Vagina (tissue), 2 donors: ENCODE data around the gene AGBL4.

Source experiments
- POLR2A ChIP-seq, 2 donors: fragments of 450-650 bp; IDR thresholded peaks; one replicate each; pipeline ENCODE4 v1.6.1; 2017; ENCODE audit warnings: antibody characterized with exemption in 2 of 2, mild to moderate bottlenecking in 2 of 2, moderate library complexity in 2 of 2
- TF ChIP-seq, protein P1 (sequence below), 3 experiments: fragments of 450-650 bp in 2 of 3; fragments of 200-600 bp in 1 of 3; sonication (generic) in 1 of 3; IDR thresholded peaks; one replicate each; pipeline ENCODE4 v1.5.1; 2017 to 2019; ENCODE audit warnings: antibody characterized with exemption in 3 of 3, mild to moderate bottlenecking in 2 of 3, moderate library complexity in 2 of 3

DNA sequence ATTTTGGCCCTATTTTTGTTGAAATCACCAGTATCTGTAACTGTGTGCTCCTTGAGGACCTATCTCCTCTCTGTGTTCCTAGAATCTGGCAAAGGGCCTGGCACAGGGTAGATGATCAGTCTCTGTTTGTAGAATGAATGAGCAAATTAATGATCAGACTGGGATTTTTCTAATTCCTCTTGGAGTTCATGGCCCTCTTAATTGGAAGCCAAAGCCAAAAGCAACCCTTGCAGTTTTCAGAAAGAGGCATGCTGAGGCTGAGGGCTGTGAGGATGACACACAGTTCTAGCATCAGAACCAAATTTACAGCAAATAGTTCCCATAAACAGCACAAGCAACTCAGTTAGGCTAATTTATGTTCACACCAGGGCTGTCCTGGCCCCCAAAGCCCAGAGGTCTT, 1136.0 kb downstream of the AGBL4 start:
- no peak for TF ChIP-seq POLR2A (IDR thresholded peaks at IDR 0.05)
- TF ChIP-seq, protein P1, sequence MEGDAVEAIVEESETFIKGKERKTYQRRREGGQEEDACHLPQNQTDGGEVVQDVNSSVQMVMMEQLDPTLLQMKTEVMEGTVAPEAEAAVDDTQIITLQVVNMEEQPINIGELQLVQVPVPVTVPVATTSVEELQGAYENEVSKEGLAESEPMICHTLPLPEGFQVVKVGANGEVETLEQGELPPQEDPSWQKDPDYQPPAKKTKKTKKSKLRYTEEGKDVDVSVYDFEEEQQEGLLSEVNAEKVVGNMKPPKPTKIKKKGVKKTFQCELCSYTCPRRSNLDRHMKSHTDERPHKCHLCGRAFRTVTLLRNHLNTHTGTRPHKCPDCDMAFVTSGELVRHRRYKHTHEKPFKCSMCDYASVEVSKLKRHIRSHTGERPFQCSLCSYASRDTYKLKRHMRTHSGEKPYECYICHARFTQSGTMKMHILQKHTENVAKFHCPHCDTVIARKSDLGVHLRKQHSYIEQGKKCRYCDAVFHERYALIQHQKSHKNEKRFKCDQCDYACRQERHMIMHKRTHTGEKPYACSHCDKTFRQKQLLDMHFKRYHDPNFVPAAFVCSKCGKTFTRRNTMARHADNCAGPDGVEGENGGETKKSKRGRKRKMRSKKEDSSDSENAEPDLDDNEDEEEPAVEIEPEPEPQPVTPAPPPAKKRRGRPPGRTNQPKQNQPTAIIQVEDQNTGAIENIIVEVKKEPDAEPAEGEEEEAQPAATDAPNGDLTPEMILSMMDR (IDR thresholded peaks at IDR 0.05) = no peak
